ENCODE data around the gene SNRK.

- TF ChIP-seq, protein P1, sequence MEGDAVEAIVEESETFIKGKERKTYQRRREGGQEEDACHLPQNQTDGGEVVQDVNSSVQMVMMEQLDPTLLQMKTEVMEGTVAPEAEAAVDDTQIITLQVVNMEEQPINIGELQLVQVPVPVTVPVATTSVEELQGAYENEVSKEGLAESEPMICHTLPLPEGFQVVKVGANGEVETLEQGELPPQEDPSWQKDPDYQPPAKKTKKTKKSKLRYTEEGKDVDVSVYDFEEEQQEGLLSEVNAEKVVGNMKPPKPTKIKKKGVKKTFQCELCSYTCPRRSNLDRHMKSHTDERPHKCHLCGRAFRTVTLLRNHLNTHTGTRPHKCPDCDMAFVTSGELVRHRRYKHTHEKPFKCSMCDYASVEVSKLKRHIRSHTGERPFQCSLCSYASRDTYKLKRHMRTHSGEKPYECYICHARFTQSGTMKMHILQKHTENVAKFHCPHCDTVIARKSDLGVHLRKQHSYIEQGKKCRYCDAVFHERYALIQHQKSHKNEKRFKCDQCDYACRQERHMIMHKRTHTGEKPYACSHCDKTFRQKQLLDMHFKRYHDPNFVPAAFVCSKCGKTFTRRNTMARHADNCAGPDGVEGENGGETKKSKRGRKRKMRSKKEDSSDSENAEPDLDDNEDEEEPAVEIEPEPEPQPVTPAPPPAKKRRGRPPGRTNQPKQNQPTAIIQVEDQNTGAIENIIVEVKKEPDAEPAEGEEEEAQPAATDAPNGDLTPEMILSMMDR (IDR thresholded peaks at IDR 0.05; ENCODE audit: insufficient read depth, low read length, poor library complexity, severe bottlenecking), result no peak
- TF ChIP-seq EZH2phosphoT487 (conservative IDR thresholded peaks at IDR 0.05; ENCODE audit: low read length), result no peak
These were observed 60.8 kb downstream of the SNRK start for GRCh38 chr3:43346978-43347749.
